CD4-positive, CD25-positive, alpha-beta regulatory T cell (primary cell): ENCODE data around the gene COPZ1. TPM values are rescaled to one million over a fixed set of nuclear protein-coding genes. Genes with fewer than 3 reads are reported as not detected.

ENCODE experiments used
- ATAC-seq, 2 donors: fragments of 150-1000 bp; cut with Tn5 transposase; one replicate each; pipeline ENCODE4 v1.10.0; 2021; ENCODE audit warnings: low read depth in 2 of 2, moderate number of reproducible peaks in 2 of 2, moderate library complexity in 1 of 2
- DNase-seq, 3 donors: peaks; one replicate each; pipeline versions ENCODE4 v3.0.0 to v3.0.0-alpha.2; 2012 to 2022; ENCODE audit warnings: mixed read lengths in 1 of 3
- H3K27ac ChIP-seq: one replicate; pipeline ENCODE4 v1.7.0; 2013; ENCODE audit warnings: mild to moderate bottlenecking, low read length; ENCODE audit not compliant: insufficient read depth, poor library complexity, severe bottlenecking
- H3K27me3 ChIP-seq: one replicate; pipeline ENCODE4 v1.7.0; 2013; ENCODE audit warnings: low read length; ENCODE audit not compliant: control insufficient read depth, insufficient read depth
- H3K36me3 ChIP-seq: one replicate; pipeline ENCODE4 v1.7.0; 2013; ENCODE audit warnings: mild to moderate bottlenecking, low read length, moderate library complexity; ENCODE audit not compliant: control insufficient read depth, insufficient read depth
- H3K4me1 ChIP-seq: 2 replicates; pipeline ENCODE4 v1.7.0; 2013; ENCODE audit warnings: mild to moderate bottlenecking, low read length; ENCODE audit not compliant: insufficient read depth, control insufficient read depth, poor library complexity, severe bottlenecking
- H3K4me3 ChIP-seq: one replicate; pipeline ENCODE4 v1.7.0; 2013; ENCODE audit warnings: low read depth, mild to moderate bottlenecking, low read length, moderate library complexity
- H3K9me3 ChIP-seq, 2 experiments: 1 replicate in 1 of 2; 2 replicates in 1 of 2; pipeline ENCODE4 v1.7.0; 2013; ENCODE audit warnings: low read length in 2 of 2, mild to moderate bottlenecking in 1 of 2, moderate library complexity in 1 of 2; ENCODE audit not compliant: control insufficient read depth in 2 of 2
- H3K27ac Mint-ChIP-seq, 3 donors: one replicate each; pipeline ENCODE4 v1.8.0; 2020 to 2022; ENCODE audit warnings: mild to moderate bottlenecking in 3 of 3, mixed read lengths in 3 of 3, moderate library complexity in 2 of 3
- H3K27me3 Mint-ChIP-seq: one replicate; pipeline ENCODE4 v1.8.0; 2022; ENCODE audit warnings: mild to moderate bottlenecking, mixed read lengths
- H3K36me3 Mint-ChIP-seq: one replicate; pipeline ENCODE4 v1.8.0; 2020; ENCODE audit warnings: mixed read lengths
- H3K4me1 Mint-ChIP-seq, 4 donors: one replicate each; pipeline ENCODE4 v1.8.0; 2020 to 2022; ENCODE audit warnings: mixed read lengths in 4 of 4, mild to moderate bottlenecking in 1 of 4
- H3K4me3 Mint-ChIP-seq, 4 donors: one replicate each; pipeline ENCODE4 v1.8.0; 2020 to 2022; ENCODE audit warnings: mild to moderate bottlenecking in 4 of 4, mixed read lengths in 4 of 4, moderate library complexity in 3 of 4
- H3K9me3 Mint-ChIP-seq, 7 donors: one replicate each; pipeline ENCODE4 v1.8.0; 2020 to 2022; ENCODE audit warnings: mixed read lengths in 7 of 7, mild to moderate bottlenecking in 3 of 7, moderate library complexity in 2 of 7
- polyA plus RNA-seq, 4 donors: library from polyadenylated mRNA; unstranded; fragments of 300-500 nt; fragmentation: Illumina TruSeq; gene quantifications; one replicate each; pipeline ENCODE4 v1.2.3, GENCODE V29; 2021
- total RNA-seq: library from RNA; stranded (reverse); gene quantifications from one replicate; pipeline ENCODE4 v1.2.3, GENCODE V29; 2022

Gene COPZ1
- total and polyA plus RNA-seq, 5 donors from 2014 or later: 65.3 to 213 (median 154) TPM

DNA sequence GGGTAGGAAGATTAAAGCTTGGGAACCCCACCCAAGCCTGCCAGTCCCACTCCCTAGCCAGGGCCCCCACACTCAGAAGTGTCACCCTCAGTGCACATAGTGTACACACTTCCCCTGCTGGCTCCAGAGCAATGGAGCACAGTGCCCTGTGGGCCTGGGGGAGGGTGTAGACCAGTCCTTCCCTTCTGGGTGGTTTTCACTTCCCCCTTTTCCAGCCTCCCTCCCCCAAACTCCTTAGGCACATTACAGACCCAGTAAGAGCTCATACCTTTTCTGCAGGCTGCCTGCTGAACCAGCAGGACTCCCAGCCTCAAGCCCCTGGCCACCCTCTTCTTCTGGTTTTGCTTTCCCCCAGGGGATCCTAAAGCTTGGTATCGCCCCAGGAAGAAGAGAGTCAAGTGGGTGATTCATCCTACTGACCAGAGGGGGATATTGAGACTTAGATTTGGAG is 59.7 kb downstream of the COPZ1 start, which contains the start of gene ZNF385A:
Gene ZNF385A (minus strand): TSS at position 143 of the 451 bp plus-strand sequence. CDS start 219 bp downstream, outside the sequence.
- no peak within 1 kb of the TSS for H3K27ac ChIP-seq
- DNase-seq: no peak
- H3K9me3 ChIP-seq: no peaks in the 10 kb centered on the region
- no peaks in the 10 kb centered on the region for H3K36me3 ChIP-seq
- no peaks in the 10 kb centered on the region for H3K27me3 ChIP-seq
- Mint-ChIP-seq H3K27me3 (peaks cover 4% of the 10 kb centered on the region), H3K4me3 (no peak within 1 kb of the TSS), H3K36me3 (no peaks in the 10 kb centered on the region), H3K4me1 (peaks cover 0 to 13% (median 3%) of the 10 kb centered on the region in 4 donors), H3K27ac (no peak within 1 kb of the TSS), H3K9me3 (no peaks in the 10 kb centered on the region)
- H3K4me1 ChIP-seq: no peaks in the 10 kb centered on the region
- no peak within 1 kb of the TSS for H3K4me3 ChIP-seq
- ATAC-seq: peak in 1 of 2 donors; percentile 6

DNA sequence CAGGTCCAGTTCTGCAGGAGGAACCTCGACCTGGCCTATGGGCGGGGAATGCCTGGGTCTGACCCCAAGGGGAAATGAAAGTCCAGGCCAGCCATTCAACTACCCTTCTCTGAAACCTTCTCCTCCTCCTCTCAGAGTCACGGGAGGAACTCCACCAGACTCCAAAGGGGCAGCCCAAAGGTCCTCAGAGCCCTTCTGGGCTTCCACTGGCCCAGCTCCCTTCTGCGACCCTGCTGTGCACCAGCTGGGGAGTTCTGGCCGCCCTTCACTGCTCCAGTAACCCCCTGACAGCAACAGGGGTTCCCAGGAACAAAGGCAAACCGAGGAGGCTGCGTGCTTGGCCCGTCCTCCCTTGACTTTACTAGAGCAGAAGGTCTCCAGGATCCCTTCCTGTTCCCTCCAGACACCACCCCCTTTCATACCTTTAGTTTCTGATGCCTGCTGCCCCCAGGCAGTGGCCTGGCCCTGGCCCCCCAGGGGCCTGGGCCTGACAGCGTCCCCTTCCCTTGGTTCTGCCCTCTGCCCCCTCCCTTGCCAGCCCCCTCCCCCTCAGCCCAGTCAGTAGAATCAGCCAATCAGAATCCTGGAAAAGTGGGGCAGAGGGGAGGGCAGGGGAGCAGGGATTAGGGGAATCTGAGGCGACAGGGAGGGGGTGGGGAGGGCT is 60.5 kb downstream of the COPZ1 start:
- Histone ChIP-seq H3K36me3 (no peaks in the 10 kb centered on the region), H3K4me3 (no peak overlapping the region), H3K9me3 (no peaks in the 10 kb centered on the region), H3K27me3 (no peaks in the 10 kb centered on the region), H3K27ac (no peak overlapping the region), H3K4me1 (no peaks in the 10 kb centered on the region)
- peaks cover 0 to 14% (median 2%) of the 10 kb centered on the region in 4 donors for H3K4me1 Mint-ChIP-seq
- no peaks in the 10 kb centered on the region for H3K36me3 Mint-ChIP-seq
- H3K27ac Mint-ChIP-seq: no peak overlapping the region
- no peak overlapping the region for H3K4me3 Mint-ChIP-seq
- no peak for DNase-seq
- no peaks in the 10 kb centered on the region for H3K9me3 Mint-ChIP-seq
- H3K27me3 Mint-ChIP-seq: peaks cover 4% of the 10 kb centered on the region
- no peak for ATAC-seq

DNA sequence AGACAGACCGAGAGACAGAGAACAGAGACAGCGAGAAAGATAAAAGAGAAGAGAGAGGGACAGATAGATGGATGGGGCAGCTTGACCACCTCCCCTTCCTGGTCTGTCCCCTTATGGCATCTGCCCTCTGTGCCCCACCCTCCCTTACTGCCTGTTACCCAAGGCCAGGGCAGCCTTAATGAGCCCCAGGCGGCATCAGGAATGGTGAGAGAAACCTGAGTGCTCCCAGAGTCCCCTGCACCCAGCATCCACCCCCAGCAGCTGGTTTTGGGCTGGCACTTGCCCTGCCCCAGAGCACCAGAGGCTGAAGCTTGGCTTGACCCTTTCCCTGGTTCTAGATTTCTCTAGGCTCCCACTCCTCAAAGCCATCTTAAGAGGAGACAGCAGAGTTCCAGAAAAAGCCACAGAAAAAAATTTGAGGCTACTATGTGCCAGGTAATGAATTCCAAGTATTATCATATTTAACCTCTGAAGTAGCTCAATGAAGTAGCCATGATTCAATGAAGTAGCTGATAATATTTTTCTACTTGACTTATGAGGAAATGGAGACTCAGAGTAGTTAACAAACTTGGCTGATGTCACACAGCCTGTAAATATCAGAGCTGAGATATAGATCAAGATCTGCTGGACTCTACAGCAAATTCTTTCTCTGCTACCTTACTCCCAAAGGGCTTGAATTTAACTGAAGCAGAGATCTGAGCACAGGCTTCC is 61.6 kb downstream of the COPZ1 start:
- Histone ChIP-seq H3K4me3 (no peak overlapping the region), H3K36me3 (no peaks in the 10 kb centered on the region), H3K27me3 (no peaks in the 10 kb centered on the region), H3K27ac (no peak overlapping the region), H3K9me3 (no peaks in the 10 kb centered on the region), H3K4me1 (peaks cover 10% of the 10 kb centered on the region)
- peaks cover 1% of the 10 kb centered on the region for H3K27me3 Mint-ChIP-seq
- no peaks in the 10 kb centered on the region for H3K36me3 Mint-ChIP-seq
- ATAC-seq (no peak), DNase-seq (no peak)
- no peak overlapping the region for H3K4me3 Mint-ChIP-seq
- no peaks in the 10 kb centered on the region for H3K9me3 Mint-ChIP-seq
- peaks cover 0 to 18% (median 2%) of the 10 kb centered on the region in 4 donors for H3K4me1 Mint-ChIP-seq
- peak overlapping the region in 1 of 3 donors; percentile 48 for H3K27ac Mint-ChIP-seq

DNA sequence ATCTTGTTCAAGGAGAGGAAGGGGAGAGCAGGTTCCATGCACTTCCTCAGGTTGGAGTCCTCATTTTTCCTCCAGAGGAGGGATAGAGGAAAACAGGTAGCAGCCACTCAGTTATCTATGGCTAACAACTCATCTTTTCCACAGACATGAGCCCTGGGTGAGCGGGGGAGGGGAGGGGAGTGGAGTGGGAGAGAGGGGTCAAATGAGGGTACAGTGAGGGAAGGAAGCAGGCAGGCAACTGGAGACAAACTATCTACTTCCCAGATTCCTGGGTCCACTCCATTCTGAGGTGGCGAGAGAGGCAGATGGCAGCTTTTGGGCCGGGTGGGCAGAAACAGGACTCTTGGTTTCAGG is 62.2 kb downstream of the COPZ1 start:
- Mint-ChIP-seq H3K36me3 (no peaks in the 10 kb centered on the region), H3K4me3 (no peak overlapping the region), H3K27me3 (no peaks in the 10 kb centered on the region), H3K4me1 (peaks cover 0 to 23% (median 4%) of the 10 kb centered on the region in 4 donors), H3K9me3 (no peaks in the 10 kb centered on the region), H3K27ac (peak overlapping the region in 1 of 3 donors; percentile 48)
- no peaks in the 10 kb centered on the region for H3K9me3 ChIP-seq
- no peak for DNase-seq
- H3K4me3 ChIP-seq: no peak overlapping the region
- peaks cover 14% of the 10 kb centered on the region for H3K4me1 ChIP-seq
- ATAC-seq: no peak
- no peaks in the 10 kb centered on the region for H3K36me3 ChIP-seq
- H3K27ac ChIP-seq: no peak overlapping the region
- H3K27me3 ChIP-seq: no peaks in the 10 kb centered on the region

DNA sequence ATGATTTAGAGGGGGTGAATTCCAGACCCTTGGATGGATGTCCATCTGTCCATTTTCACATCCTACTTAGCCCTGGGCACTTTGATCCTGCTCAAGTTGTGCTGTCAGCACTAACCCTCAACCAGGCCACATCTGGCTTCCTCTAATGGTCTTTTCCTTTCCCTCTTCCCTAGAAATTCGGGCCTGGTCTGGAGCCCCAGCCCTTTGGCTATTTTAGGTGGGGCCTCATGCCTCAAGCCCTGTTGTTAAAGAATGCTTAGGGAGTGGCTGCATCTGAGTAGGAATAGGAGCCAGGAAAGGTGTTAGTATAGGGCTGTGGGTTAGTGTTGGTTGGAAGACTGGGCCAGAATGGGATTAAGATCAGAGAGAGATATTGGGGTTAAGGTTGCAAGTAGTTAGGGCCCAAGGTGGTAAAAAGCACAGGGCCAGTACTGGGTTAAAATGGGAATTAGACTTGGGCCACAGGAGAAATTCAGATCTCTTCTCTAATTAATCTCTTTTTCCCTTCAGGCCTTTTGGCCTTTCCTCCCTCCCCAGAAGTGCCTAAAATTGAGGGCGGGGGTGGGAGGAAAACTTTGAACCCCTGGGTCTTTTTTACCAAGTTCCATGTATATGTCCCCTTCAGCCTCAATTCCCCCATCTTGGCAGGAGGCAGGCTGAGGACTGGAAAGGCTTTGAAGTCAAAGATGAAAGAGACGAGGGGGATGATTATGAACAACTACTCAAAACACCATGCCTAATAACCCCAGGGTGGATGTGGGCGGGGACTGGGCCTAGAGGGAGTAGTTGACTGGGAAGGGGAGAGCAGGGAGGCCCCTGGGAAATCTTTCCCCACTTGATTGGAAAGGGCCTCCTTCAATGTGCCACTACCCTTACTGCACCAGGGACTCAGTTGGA is 63.6 kb downstream of the COPZ1 start:
- no peak overlapping the region for H3K4me3 ChIP-seq
- H3K27me3 Mint-ChIP-seq: no peaks in the 10 kb centered on the region
- H3K27ac ChIP-seq: no peak overlapping the region
- peaks cover 14% of the 10 kb centered on the region for H3K4me1 ChIP-seq
- H3K36me3 ChIP-seq: peaks cover under 1% of the 10 kb centered on the region
- no peaks in the 10 kb centered on the region for H3K36me3 Mint-ChIP-seq
- DNase-seq (no peak), ATAC-seq (no peak)
- H3K27ac Mint-ChIP-seq: peak overlapping the region in 2 of 3 donors; percentile 48 to 55
- H3K4me3 Mint-ChIP-seq: peak overlapping the region in 1 of 4 donors; percentile 58
- H3K27me3 ChIP-seq: no peaks in the 10 kb centered on the region
- H3K4me1 Mint-ChIP-seq: peaks cover 0 to 23% (median 4%) of the 10 kb centered on the region in 4 donors
- H3K9me3 ChIP-seq: no peaks in the 10 kb centered on the region
- no peaks in the 10 kb centered on the region for H3K9me3 Mint-ChIP-seq

DNA sequence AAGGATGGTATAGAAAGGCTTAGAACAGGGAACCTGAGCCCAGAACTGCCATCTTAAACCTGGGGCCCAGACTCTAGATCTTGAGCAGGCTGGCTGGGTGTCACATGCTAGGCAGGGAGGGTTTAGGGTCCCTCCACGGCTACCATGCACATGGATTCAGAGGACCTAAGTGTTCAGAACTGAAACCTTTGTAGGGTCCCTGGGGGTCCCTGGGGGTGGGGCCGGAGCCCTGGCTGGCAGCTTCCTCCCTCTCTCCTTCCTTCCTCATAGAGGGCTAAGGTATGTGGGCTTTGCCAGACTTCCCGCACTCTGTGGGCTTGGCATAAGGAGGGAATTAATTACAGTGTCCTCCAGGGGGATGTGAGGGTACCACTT is 64.2 kb downstream of the COPZ1 start:
- Histone ChIP-seq H3K27ac (no peak overlapping the region), H3K27me3 (no peaks in the 10 kb centered on the region), H3K9me3 (no peaks in the 10 kb centered on the region), H3K4me1 (peaks cover 14% of the 10 kb centered on the region), H3K36me3 (peaks cover 4% of the 10 kb centered on the region), H3K4me3 (no peak overlapping the region)
- Mint-ChIP-seq H3K4me3 (no peak overlapping the region), H3K9me3 (no peaks in the 10 kb centered on the region), H3K36me3 (peaks cover 1% of the 10 kb centered on the region), H3K27ac (no peak overlapping the region), H3K27me3 (no peaks in the 10 kb centered on the region), H3K4me1 (peaks cover 0 to 29% (median 7%) of the 10 kb centered on the region in 4 donors)
- ATAC-seq (no peak), DNase-seq (no peak)

DNA sequence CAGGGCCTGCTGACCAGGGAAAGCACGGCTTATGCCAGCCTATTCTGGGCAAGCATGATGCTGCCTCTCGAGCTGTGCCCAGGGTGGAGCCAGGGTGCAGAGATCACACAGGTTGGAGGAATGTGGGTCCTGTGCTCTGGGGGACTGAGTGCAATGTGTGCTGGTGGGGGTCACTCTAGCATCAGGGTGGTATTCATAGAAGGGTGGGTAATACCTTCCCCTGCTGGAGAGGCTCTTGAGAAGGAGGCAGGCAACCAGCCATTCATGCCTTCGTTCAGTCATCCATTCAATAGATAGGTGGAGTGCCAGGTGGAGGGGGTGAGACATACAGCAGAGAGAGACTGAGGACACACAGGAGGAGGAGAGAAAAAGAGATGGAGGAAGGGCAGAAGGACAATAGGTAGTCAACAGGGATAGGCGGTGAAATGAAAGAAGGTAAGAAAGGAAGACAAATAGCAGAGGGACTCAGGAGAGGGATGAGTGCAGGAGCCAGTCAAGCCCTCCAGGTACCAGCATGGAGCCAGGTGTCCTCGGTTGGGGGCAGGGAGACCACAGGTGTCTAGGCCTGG is 64.8 kb downstream of the COPZ1 start:
- peaks cover 5% of the 10 kb centered on the region for H3K36me3 ChIP-seq
- no peaks in the 10 kb centered on the region for H3K27me3 ChIP-seq
- Mint-ChIP-seq H3K4me1 (peaks cover 0 to 35% (median 10%) of the 10 kb centered on the region in 4 donors), H3K36me3 (peaks cover 5% of the 10 kb centered on the region), H3K9me3 (no peaks in the 10 kb centered on the region), H3K27ac (peak overlapping the region in 1 of 3 donors; percentile 83), H3K27me3 (no peaks in the 10 kb centered on the region), H3K4me3 (peak overlapping the region in 3 of 4 donors; percentile 10 to 81 (median 29))
- H3K4me1 ChIP-seq: peaks cover 14% of the 10 kb centered on the region
- no peak overlapping the region for H3K27ac ChIP-seq
- H3K9me3 ChIP-seq: no peaks in the 10 kb centered on the region
- H3K4me3 ChIP-seq: no peak overlapping the region
- DNase-seq (no peak), ATAC-seq (no peak)
